HFFc6 (cell line): ENCODE results near the gene CFHR2. TPM values are rescaled to one million over a fixed set of nuclear protein-coding genes. Genes with fewer than 3 reads are reported as not detected.
"Not testable (repeated sequence)": the region's sequence is repeated elsewhere in the genome, so short reads cannot be mapped to it uniquely, and the experiment has no call there.

Source experiments
- DNase-seq: peaks from one replicate; pipeline ENCODE4 v3.0.0-alpha.2; 2018
- H3K27ac Mint-ChIP-seq: 2 replicates; pipeline ENCODE4 v1.8.0; 2020; ENCODE audit warnings: mild to moderate bottlenecking, mixed read lengths
- H3K27me3 Mint-ChIP-seq: 2 replicates; pipeline ENCODE4 v1.8.0; 2021; ENCODE audit warnings: mild to moderate bottlenecking, moderate library complexity, mixed read lengths; ENCODE audit not compliant: insufficient read depth
- H3K36me3 Mint-ChIP-seq: 2 replicates; pipeline ENCODE4 v1.8.0; 2021; ENCODE audit warnings: low read depth, mixed read lengths
- H3K4me1 Mint-ChIP-seq: 2 replicates; pipeline ENCODE4 v1.8.0; 2020; ENCODE audit warnings: low read depth, mixed read lengths
- H3K4me3 Mint-ChIP-seq: 2 replicates; pipeline ENCODE4 v1.8.0; 2020; ENCODE audit warnings: mild to moderate bottlenecking, moderate library complexity, mixed read lengths
- H3K9me3 Mint-ChIP-seq: 2 replicates; pipeline ENCODE4 v1.8.0; 2020; ENCODE audit warnings: mild to moderate bottlenecking, mixed read lengths
- total RNA-seq, 6 experiments: library from RNA; stranded (reverse); fragmentation: NEBNext Ultra II Directional; extraction: Animal tissue kit (Norgen Biotek cat#: 25700); gene quantifications; 2 replicates in 1 of 6; 3 replicates in 5 of 6; pipeline ENCODE4 v1.2.3, GENCODE V29; 2021
- TF ChIP-seq, protein P1 (sequence below): fragments of 200-600 bp; sonication (generic); IDR thresholded peaks from 2 replicates; pipeline ENCODE4 v1.5.0; 2021; ENCODE audit warnings: antibody characterized with exemption, mild to moderate bottlenecking

CFHR2 gene
- total RNA-seq, 6 experiments from 2014 or later, result not detected

DNA sequence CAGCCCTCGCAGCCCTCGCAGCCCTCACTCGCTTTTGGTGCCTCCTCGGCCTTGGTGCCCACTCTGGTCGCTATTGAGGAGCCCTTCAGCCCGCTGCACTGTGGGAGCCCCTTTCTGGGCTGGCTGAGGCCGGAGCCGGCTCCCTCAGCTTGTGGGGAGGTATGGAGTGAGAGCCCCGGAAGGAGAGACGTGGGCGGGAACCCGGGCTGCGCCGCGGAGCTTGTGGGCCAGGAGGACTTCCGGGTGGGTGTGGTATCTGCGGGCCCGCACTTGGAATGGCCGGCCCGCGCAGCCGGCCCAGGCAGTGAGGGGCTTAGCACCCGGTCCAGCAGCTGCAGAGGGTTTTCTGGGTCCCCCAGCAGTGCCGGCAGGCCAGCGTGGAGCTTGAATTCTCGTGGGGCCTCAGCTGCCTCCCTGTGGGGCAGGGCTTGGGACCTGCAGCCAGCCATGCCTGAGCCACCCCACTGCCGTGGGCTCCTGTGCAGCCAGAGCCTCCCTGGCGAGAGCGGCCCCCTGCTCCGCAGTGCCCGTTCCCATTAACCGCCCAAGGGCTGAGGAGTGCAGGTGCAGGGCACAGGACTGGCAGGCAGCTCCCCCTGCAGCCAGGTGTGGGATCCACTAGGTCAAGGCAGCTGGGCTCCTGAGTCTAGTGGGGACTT is 9.9 kb upstream of the CFHR2 start:
- TF ChIP-seq, protein P1, sequence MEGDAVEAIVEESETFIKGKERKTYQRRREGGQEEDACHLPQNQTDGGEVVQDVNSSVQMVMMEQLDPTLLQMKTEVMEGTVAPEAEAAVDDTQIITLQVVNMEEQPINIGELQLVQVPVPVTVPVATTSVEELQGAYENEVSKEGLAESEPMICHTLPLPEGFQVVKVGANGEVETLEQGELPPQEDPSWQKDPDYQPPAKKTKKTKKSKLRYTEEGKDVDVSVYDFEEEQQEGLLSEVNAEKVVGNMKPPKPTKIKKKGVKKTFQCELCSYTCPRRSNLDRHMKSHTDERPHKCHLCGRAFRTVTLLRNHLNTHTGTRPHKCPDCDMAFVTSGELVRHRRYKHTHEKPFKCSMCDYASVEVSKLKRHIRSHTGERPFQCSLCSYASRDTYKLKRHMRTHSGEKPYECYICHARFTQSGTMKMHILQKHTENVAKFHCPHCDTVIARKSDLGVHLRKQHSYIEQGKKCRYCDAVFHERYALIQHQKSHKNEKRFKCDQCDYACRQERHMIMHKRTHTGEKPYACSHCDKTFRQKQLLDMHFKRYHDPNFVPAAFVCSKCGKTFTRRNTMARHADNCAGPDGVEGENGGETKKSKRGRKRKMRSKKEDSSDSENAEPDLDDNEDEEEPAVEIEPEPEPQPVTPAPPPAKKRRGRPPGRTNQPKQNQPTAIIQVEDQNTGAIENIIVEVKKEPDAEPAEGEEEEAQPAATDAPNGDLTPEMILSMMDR, result no peak
- H3K4me1 Mint-ChIP-seq, result no peaks in the 10 kb centered on the region
- no peak overlapping the region for H3K4me3 Mint-ChIP-seq
- no peak overlapping the region for H3K27ac Mint-ChIP-seq
- H3K9me3 Mint-ChIP-seq, result no peaks in the 10 kb centered on the region
- DNase-seq, result no peak
- no peaks in the 10 kb centered on the region for H3K27me3 Mint-ChIP-seq
- no peaks in the 10 kb centered on the region for H3K36me3 Mint-ChIP-seq

DNA sequence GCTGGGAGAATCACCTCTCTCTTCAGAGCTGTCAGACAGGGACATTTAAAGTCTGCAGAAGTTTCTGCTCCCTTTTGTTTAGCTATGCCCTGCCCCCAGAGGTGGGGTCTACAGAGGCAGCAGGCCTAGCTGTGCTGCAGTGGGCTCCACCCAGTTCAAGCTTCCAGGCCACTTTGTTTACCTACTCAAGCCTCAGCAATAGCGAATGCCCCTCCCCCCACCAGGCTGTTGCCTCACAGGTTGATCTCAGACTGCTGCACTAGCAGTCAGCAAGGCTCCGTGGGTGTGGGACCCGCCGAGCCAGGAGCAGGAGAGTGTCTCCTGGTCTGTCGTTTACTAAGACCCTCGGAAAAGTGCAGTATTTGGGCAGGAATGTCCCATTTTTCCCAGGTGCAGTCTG is 2.1 kb upstream of the CFHR2 start:
- not testable (repeated sequence) for H3K9me3 Mint-ChIP-seq, H3K27ac Mint-ChIP-seq, H3K36me3 Mint-ChIP-seq, DNase-seq, H3K27me3 Mint-ChIP-seq, H3K4me1 Mint-ChIP-seq, H3K4me3 Mint-ChIP-seq

DNA sequence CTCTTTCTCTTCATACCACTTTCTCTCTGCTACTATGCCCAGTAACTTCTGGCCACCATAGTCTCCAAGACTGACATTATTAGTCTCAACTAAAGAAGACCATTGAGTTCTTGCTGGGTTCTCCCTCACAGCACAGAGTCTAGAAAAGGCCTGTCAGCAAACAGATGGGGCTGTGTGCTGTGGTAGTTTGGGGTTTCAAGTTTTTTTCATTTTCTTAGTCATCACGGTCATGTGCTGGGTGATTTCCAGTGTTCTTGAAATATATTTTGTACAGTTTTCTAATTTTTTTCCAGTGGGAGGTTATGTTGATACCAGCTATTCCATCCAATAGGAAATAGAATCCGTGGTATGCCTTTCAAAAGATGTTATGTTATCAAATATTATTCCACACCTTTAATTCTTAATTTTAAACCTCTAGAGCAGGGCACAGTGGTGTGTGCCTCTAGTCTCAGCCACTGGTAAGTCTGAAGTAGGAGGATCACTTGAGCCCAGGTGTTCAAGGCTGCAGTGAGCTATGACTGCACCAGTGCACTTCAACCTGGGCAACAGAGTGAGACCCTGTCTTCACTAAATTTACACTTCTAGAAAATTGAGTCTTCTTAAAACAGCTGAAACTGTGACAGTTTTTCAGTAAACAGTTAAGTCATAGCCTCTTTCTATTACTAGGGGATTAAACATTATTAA is 8.3 kb downstream of the CFHR2 start:
- H3K36me3 Mint-ChIP-seq, result no peaks in the 10 kb centered on the region
- H3K4me1 Mint-ChIP-seq, result no peaks in the 10 kb centered on the region
- H3K9me3 Mint-ChIP-seq, result no peaks in the 10 kb centered on the region
- TF ChIP-seq, protein P1, result no peak
- no peak overlapping the region for H3K27ac Mint-ChIP-seq
- DNase-seq, result peak; percentile 1
- no peaks in the 10 kb centered on the region for H3K27me3 Mint-ChIP-seq
- no peak overlapping the region for H3K4me3 Mint-ChIP-seq

DNA sequence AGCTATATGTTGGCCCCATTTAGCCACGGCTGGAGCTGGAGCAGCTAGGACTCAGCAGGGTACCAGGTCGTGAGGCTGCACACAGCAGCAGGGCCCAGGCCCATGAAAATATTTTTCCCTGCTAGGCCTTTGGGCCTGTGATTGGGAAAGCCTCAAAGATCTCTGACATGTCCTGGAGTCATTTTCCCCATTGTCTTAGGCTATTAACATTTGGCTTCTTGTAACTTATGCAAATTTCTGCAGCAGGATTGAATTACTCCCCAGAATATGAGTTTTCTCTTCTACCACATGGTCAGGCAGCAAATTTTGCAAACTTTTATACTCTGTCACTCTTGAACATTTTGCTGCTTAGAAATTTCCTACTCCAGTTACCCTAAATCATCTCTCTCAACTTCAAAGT is 11.2 kb downstream of the CFHR2 start:
- DNase-seq, result no peak
- H3K27ac Mint-ChIP-seq, result no peak overlapping the region
- TF ChIP-seq, protein P1, result no peak
- H3K27me3 Mint-ChIP-seq, result no peaks in the 10 kb centered on the region
- H3K4me3 Mint-ChIP-seq, result no peak overlapping the region
- H3K4me1 Mint-ChIP-seq, result 0 out of 2 replicates have a peak, but pooled peaks cover 5% of the 10 kb centered on the region
- no peaks in the 10 kb centered on the region for H3K36me3 Mint-ChIP-seq
- no peaks in the 10 kb centered on the region for H3K9me3 Mint-ChIP-seq

DNA sequence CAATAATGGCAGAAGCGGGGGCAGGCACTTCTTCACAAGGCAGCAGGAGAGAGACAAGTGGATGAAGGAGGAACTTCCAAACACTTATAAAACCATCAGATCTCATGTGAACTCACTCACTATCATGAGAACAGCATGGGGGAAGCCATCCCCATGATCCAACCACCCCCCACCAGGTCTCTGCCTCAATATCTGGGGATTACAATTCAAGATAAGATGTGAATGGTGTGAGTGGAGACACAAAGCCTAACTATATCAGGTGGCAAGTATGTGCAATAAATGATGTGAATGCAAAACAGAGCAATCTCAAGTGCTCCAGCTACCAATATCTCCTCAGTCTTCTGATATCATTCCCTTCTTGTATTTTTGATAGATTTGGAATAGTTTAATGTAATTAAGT is 12.4 kb downstream of the CFHR2 start:
- 0 out of 2 replicates have a peak, but pooled peaks cover 5% of the 10 kb centered on the region for H3K4me1 Mint-ChIP-seq
- no peak overlapping the region for H3K27ac Mint-ChIP-seq
- DNase-seq, result no peak
- no peaks in the 10 kb centered on the region for H3K36me3 Mint-ChIP-seq
- no peaks in the 10 kb centered on the region for H3K9me3 Mint-ChIP-seq
- H3K4me3 Mint-ChIP-seq, result no peak overlapping the region
- no peaks in the 10 kb centered on the region for H3K27me3 Mint-ChIP-seq
- TF ChIP-seq, protein P1, result no peak

DNA sequence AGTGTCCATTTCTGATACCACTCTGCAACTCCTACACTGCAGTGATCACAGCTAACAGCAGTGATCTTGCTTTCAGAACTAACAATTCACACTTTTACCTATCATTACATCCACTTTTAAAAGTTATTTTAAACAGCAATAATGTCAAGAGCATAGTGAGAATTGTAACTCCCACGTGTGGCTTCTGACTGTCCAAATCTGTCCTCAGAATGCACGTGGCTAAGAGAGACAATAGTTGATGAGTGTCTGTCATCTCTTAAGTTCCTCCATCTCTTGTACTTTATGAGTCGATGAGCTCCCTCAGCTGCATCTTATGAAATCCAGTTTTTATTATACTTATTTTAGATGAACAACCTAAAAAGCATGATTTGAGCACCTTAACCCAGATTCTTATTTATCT is 17.3 kb downstream of the CFHR2 start:
- Mint-ChIP-seq H3K4me3 (no peak overlapping the region), H3K27me3 (no peaks in the 10 kb centered on the region), H3K27ac (no peak overlapping the region), H3K4me1 (0 out of 2 replicates have a peak, but pooled peaks cover 5% of the 10 kb centered on the region), H3K9me3 (no peaks in the 10 kb centered on the region), H3K36me3 (no peaks in the 10 kb centered on the region)
- TF ChIP-seq, protein P1, result no peak
- DNase-seq, result no peak
